Stimulated activated CD8-positive, alpha-beta memory T cell treated with anti-CD3 and anti-CD28 coated beads, Interleukin-2, amount 100 ng/mL, for 48 hours (primary cell): ENCODE measurements around the gene MROH9.
"Not testable (repeated sequence)": the region's sequence is repeated elsewhere in the genome, so short reads cannot be mapped to it uniquely, and the experiment has no call there.

Source experiments
- DNase-seq, 2 donors: peaks; one replicate each; pipeline ENCODE4 v3.0.0-alpha.2; 2020; ENCODE audit warnings: low read depth in 2 of 2

MROH9 gene

GRCh38 chr1:170935231-170935630, at the start of gene MROH9:
TSS of gene MROH9 (plus strand) at chr1:170935534. CDS start at chr1:170945557, 10,023 bp downstream.
- DNase-seq = no peak

GRCh38 chr1:170885551-170885950, 49.8 kb upstream of the MROH9 start:
- DNase-seq = no peak

- no peak for DNase-seq
Observed at GRCh38 chr1:170886460-170886859, 48.9 kb upstream of the MROH9 start.

GRCh38 chr1:170887726-170888125, 47.6 kb upstream of the MROH9 start:
- DNase-seq = no peak

GRCh38 chr1:170891872-170892271, 43.5 kb upstream of the MROH9 start:
- no peak for DNase-seq

- DNase-seq = no peak
Observed at GRCh38 chr1:170893655-170894297, 41.6 kb upstream of the MROH9 start.

GRCh38 chr1:170903961-170904360, 31.4 kb upstream of the MROH9 start:
- no peak for DNase-seq

GRCh38 chr1:170908942-170909341, 26.4 kb upstream of the MROH9 start:
- no peak for DNase-seq

GRCh38 chr1:170910273-170910672, 25.1 kb upstream of the MROH9 start:
- no peak for DNase-seq

GRCh38 chr1:170917373-170917772, 18.0 kb upstream of the MROH9 start:
- DNase-seq = no peak

- DNase-seq = not testable (repeated sequence)
Observed at GRCh38 chr1:170924656-170925055, 10.7 kb upstream of the MROH9 start.

- no peak for DNase-seq
Observed at GRCh38 chr1:170927955-170928840, 7.1 kb upstream of the MROH9 start.

- no peak for DNase-seq
Observed at GRCh38 chr1:170929412-170929834, 5.9 kb upstream of the MROH9 start.

GRCh38 chr1:170929835-170930554, 5.3 kb upstream of the MROH9 start:
- no peak for DNase-seq

GRCh38 chr1:170931650-170932049, 3.7 kb upstream of the MROH9 start:
- no peak for DNase-seq

- DNase-seq = no peak
Observed at GRCh38 chr1:170932236-170932635, 3.1 kb upstream of the MROH9 start.

- no peak for DNase-seq
Observed at GRCh38 chr1:170938281-170938680, 2.9 kb downstream of the MROH9 start.

GRCh38 chr1:170939476-170939875, 4.1 kb downstream of the MROH9 start:
- no peak for DNase-seq

GRCh38 chr1:170951744-170952143, 16.4 kb downstream of the MROH9 start:
- not testable (repeated sequence) for DNase-seq

- no peak for DNase-seq
Observed at GRCh38 chr1:170959385-170959784, 24.1 kb downstream of the MROH9 start.

GRCh38 chr1:170964506-170964905, 29.2 kb downstream of the MROH9 start:
- DNase-seq = no peak
